Thyroid gland (tissue), 4 donors: ENCODE results near the gene COL28A1.

Experiments
- CTCF ChIP-seq, 6 experiments: fragments of 200-600 bp in 3 of 6; fragments of 450-650 bp in 3 of 6; sonication (generic) in 3 of 6; IDR thresholded peaks; one replicate each; pipeline ENCODE4 v1.5.1; 2016 to 2019; ENCODE audit warnings: antibody characterized with exemption in 6 of 6, mild to moderate bottlenecking in 2 of 6, inconsistent platforms in 1 of 6, moderate library complexity in 1 of 6
- POLR2A ChIP-seq, 2 donors: fragments of 450-650 bp; IDR thresholded peaks; one replicate each; pipeline ENCODE4 v1.6.1; 2017; ENCODE audit warnings: antibody characterized with exemption in 2 of 2, mild to moderate bottlenecking in 2 of 2, moderate library complexity in 1 of 2

GRCh38 chr7:7542251-7542835, 6.7 kb upstream of the COL28A1 start:
- TF ChIP-seq CTCF (IDR thresholded peaks at IDR 0.05) (no peak), POLR2A (IDR thresholded peaks at IDR 0.05) (no peak)
